Chondrocyte (in vitro differentiated cells): ENCODE results near the gene MRGPRD. TPM values are rescaled to one million over a fixed set of nuclear protein-coding genes. Genes with fewer than 3 reads are reported as not detected.
A peak's percentile ranks its signal among the peaks of the same experiment; 100 is the strongest.

ENCODE experiments used
- DNase-seq: peaks from one replicate; pipeline ENCODE4 v3.0.0; 2021; ENCODE audit warnings: mixed read lengths, low spot score
- H3K27ac Mint-ChIP-seq: one replicate; pipeline ENCODE4 v1.8.0; 2021; ENCODE audit warnings: mild to moderate bottlenecking, moderate library complexity, mixed read lengths; ENCODE audit not compliant: unreplicated experiment
- H3K27me3 Mint-ChIP-seq: 2 replicates; pipeline ENCODE4 v1.8.0; 2021; ENCODE audit warnings: low read depth, mixed read lengths
- H3K36me3 Mint-ChIP-seq: 2 replicates; pipeline ENCODE4 v1.8.0; 2021; ENCODE audit warnings: low read depth, mixed read lengths
- H3K4me1 Mint-ChIP-seq: 2 replicates; pipeline ENCODE4 v1.8.0; 2021; ENCODE audit warnings: low read depth, mild to moderate bottlenecking, mixed read lengths
- H3K4me3 Mint-ChIP-seq: one replicate; pipeline ENCODE4 v1.8.0; 2021; ENCODE audit warnings: mild to moderate bottlenecking, moderate library complexity, mixed read lengths; ENCODE audit not compliant: unreplicated experiment
- H3K9me3 Mint-ChIP-seq: 2 replicates; pipeline ENCODE4 v1.8.0; 2021; ENCODE audit warnings: low read depth, mixed read lengths
- total RNA-seq: library from RNA; stranded (reverse); gene quantifications from 3 replicates; pipeline ENCODE4 v1.2.1, GENCODE V29; 2021
- TF ChIP-seq, protein P1 (sequence below): fragments of 200-600 bp; sonication (generic); IDR thresholded peaks from 2 replicates; pipeline ENCODE4 v1.5.0; 2021; ENCODE audit warnings: antibody characterized with exemption, mild to moderate bottlenecking, moderate library complexity

Gene MRGPRD
- total RNA-seq, 1 donor from 2014 or later, result not detected

DNA sequence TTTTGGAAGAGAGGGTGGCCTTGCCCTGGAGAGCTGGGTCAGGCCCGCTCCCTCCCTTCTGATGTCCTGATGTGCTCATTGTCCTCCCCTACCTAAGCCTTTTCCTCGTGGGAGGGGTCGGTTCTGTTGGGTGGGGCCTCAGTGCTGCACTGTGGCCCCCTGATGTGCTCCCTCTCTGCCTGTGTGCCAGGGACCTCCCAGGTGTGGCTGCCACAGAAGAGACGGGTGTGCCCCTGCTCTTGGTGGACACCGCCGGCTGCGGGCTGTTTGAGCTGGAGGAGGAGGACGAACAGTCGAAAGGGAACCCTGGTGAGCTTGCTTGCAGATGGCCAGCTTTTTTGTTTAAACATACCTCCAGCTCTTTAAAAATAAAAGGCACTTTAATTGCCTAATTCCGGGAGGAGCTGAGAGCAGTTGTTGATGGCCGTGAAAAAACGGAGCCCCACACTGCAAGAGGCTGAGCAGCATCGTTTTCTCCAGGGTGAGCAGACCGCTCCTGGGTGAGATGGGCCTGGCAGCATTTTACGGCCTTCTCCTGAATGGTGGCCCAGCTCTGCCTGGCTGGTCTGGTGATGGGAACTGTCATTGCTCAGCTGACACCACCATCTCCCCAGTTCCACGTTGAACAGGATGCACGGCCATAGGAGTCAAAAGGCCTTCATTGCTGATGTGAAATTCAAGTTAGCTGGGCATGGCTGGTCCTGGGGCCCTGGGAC lies 47.0 kb downstream of the MRGPRD start:
- H3K27ac Mint-ChIP-seq, result no peak overlapping the region
- no peak overlapping the region for H3K4me3 Mint-ChIP-seq
- no peaks in the 10 kb centered on the region for H3K27me3 Mint-ChIP-seq
- peaks cover 25% of the 10 kb centered on the region for H3K36me3 Mint-ChIP-seq
- TF ChIP-seq, protein P1, sequence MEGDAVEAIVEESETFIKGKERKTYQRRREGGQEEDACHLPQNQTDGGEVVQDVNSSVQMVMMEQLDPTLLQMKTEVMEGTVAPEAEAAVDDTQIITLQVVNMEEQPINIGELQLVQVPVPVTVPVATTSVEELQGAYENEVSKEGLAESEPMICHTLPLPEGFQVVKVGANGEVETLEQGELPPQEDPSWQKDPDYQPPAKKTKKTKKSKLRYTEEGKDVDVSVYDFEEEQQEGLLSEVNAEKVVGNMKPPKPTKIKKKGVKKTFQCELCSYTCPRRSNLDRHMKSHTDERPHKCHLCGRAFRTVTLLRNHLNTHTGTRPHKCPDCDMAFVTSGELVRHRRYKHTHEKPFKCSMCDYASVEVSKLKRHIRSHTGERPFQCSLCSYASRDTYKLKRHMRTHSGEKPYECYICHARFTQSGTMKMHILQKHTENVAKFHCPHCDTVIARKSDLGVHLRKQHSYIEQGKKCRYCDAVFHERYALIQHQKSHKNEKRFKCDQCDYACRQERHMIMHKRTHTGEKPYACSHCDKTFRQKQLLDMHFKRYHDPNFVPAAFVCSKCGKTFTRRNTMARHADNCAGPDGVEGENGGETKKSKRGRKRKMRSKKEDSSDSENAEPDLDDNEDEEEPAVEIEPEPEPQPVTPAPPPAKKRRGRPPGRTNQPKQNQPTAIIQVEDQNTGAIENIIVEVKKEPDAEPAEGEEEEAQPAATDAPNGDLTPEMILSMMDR, result no peak
- peak; percentile 69 for DNase-seq
- no peaks in the 10 kb centered on the region for H3K4me1 Mint-ChIP-seq
- H3K9me3 Mint-ChIP-seq, result no peaks in the 10 kb centered on the region

DNA sequence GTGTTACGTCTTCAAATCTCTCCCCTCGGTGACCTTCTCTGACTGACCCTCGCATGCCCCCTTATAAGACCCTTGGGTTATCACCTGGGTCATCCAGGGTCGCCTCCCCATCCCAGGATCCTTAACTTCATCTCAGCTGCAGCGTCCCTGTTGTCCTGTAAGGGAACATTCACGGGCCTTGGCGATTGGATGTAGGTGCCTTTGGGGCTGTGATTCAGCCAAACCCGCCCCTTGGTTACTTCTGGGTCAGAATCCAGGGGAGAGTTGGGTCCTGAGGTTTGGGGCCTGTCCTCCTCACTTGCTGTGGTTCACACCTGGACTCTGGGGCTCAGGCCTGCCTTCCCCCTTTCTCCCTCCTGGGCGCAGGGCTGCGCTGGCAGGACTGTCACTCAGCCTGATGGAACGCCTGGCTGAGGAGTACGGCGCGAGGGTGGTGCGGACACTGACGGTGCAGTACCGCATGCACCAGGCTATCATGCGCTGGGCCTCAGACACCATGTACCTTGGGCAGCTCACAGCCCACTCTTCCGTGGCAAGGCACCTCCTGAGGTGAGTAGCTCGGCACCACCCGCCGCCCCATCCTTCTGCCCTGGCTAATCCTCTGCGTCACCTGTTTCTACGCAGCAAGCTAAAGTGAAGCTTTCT lies 47.7 kb downstream of the MRGPRD start:
- Mint-ChIP-seq H3K4me1 (no peaks in the 10 kb centered on the region), H3K27me3 (no peaks in the 10 kb centered on the region), H3K4me3 (no peak overlapping the region), H3K9me3 (no peaks in the 10 kb centered on the region), H3K27ac (no peak overlapping the region), H3K36me3 (peaks cover 25% of the 10 kb centered on the region)
- TF ChIP-seq, protein P1, result no peak
- peak; percentile 82 for DNase-seq

DNA sequence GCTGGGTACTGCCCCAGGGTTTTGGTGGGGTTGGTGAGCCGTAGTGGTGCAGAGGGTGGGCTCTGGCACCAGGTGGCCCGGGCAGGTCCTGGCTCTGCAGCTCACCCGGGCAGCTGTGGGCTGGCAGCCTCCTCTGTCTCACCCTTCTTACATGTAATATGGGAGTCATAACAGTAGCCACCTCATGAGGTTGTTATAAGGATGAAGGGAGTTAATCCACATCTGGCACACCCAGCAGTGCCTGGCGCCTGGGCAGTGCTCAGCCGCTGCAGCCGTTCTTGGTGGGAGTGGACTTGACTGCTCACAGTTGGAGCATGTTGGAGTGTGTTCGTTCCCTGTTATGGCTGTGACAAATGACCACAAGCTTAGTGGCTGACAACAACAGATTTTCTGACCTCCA lies 48.4 kb downstream of the MRGPRD start:
- H3K9me3 Mint-ChIP-seq, result no peaks in the 10 kb centered on the region
- no peak for DNase-seq
- H3K4me1 Mint-ChIP-seq, result no peaks in the 10 kb centered on the region
- no peak overlapping the region for H3K27ac Mint-ChIP-seq
- H3K36me3 Mint-ChIP-seq, result peaks cover 25% of the 10 kb centered on the region
- H3K4me3 Mint-ChIP-seq, result no peak overlapping the region
- H3K27me3 Mint-ChIP-seq, result no peaks in the 10 kb centered on the region
- TF ChIP-seq, protein P1, result no peak

DNA sequence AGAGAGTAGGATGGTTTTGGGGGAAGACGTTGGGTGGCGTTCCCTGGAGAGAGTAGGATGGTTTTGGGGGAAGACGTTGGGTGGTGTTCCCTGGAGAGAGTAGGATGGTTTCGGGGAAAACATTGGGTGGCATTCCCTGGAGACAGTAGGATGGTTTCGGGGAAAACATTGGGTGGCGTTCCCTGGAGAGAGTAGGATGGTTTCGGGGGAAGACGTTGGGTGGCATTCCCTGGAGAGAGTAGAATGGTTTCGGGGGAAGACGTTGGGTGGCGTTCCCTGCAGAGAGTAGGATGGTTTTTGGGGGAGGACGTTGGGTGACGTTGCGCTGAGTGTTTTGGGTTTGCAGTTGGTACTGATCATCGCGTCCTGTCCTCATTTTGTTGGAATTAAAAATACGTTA lies 48.9 kb downstream of the MRGPRD start:
- Mint-ChIP-seq H3K36me3 (peaks cover 26% of the 10 kb centered on the region), H3K27me3 (no peaks in the 10 kb centered on the region), H3K4me1 (no peaks in the 10 kb centered on the region), H3K9me3 (peaks cover 2% of the 10 kb centered on the region), H3K4me3 (no peak overlapping the region), H3K27ac (no peak overlapping the region)
- TF ChIP-seq, protein P1, result no peak
- DNase-seq, result no peak

DNA sequence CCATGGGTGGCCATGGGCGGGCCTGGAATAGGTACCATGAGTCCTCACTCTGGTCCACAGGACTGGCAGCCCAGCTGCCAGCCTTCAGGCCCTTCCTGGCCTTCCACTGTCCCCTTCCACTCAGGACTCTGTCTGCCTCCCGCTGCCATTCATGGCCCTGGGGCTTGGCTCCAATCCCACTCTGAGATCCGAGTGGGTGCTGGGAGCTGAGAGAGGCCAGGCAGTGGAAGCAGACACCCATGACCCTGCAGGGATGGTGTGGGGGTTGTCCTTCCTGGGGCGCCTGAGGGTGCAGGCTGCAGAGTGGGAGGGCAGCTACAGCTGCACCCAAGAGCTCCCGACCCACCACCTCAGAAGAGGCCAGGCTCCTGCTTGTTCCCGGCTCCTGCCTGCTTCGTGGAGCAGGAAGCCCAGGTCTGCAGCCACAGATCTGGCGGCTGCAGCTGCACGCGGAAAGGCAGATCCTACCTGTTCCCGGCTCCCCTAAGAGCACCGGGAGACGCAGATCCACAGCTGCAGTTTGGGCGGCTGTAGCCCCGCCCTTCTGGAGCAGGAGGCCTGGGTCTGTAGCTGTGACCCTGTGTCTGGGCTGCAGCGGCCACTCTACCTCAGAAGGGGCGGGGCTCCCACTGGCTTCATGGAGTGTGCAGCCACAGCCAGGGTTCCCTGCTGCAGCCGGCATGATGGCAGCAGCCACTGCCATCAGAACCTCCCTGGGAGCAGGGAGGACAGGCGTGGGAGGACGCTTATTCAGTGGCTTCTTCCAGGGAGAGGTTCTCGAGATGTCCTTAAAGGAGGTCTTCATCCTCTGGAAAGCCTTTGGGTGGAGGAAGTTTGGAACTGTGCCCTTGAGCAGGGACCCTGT lies 49.6 kb downstream of the MRGPRD start:
- no peak overlapping the region for H3K4me3 Mint-ChIP-seq
- H3K9me3 Mint-ChIP-seq, result peaks cover 3% of the 10 kb centered on the region
- no peak overlapping the region for H3K27ac Mint-ChIP-seq
- H3K27me3 Mint-ChIP-seq, result no peaks in the 10 kb centered on the region
- no peaks in the 10 kb centered on the region for H3K4me1 Mint-ChIP-seq
- TF ChIP-seq, protein P1, result no peak
- peaks cover 28% of the 10 kb centered on the region for H3K36me3 Mint-ChIP-seq
- peak; percentile 69 for DNase-seq
